Coronary artery (tissue), 2 donors: ENCODE results near the gene CDCA4.

ENCODE experiments used
- DNase-seq: peaks from one replicate; pipeline ENCODE4 v3.0.0-alpha.2; 2017; ENCODE audit warnings: low spot score
- H3K27ac ChIP-seq, 2 donors: fragments of 200-600 bp; sonication (generic); one replicate each; pipeline ENCODE4 v1.5.1; 2016 to 2019
- H3K4me3 ChIP-seq: fragments of 200-600 bp; sonication (generic); 2 replicates; pipeline ENCODE4 v1.5.1; 2016; ENCODE audit warnings: mild to moderate bottlenecking, moderate library complexity
- TF ChIP-seq, protein P1 (sequence below): fragments of 200-600 bp; sonication (generic); IDR thresholded peaks from one replicate; pipeline ENCODE4 v1.5.1; 2019; ENCODE audit warnings: antibody characterized with exemption

Gene CDCA4

DNA sequence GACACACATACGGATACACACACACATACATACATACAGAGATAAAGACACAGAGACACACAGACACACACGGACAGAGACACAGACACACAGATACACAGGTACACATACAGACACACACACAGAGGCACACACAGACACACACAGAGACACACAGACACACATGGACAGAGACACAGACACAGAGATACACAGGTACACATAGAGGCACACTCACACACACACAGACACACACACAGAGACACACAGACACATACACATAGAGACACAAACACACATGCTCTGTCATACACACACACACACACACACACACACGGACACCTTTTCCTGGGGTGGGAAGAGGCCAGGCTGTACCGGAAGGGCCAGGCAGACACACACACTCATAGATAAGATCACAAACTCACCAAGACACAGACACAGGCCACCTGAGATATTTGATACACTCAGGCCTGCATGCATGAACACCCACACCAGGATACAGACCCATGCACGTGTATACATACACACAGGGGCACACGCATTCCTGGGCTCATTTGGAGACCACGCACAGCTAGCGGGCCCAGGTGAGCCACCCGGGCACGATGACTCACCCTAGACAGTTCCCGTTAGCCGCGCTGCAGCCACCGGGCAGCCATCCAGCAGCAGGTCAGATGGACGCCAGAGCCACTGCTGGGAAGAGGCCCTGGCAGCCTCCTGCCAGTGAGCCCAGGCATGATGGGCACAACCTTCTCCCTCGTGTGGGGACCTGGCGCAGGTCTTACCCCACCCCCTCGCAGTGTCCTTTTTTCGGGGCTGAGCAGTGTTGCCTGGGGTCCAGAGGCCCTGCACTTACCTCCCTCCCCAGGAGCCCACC lies 40.9 kb downstream of the CDCA4 start:
- Histone ChIP-seq H3K4me3 (no peak overlapping the region), H3K27ac (peak overlapping the region in 1 of 2 donors; percentile 22)
- no peak for DNase-seq
- TF ChIP-seq, protein P1, sequence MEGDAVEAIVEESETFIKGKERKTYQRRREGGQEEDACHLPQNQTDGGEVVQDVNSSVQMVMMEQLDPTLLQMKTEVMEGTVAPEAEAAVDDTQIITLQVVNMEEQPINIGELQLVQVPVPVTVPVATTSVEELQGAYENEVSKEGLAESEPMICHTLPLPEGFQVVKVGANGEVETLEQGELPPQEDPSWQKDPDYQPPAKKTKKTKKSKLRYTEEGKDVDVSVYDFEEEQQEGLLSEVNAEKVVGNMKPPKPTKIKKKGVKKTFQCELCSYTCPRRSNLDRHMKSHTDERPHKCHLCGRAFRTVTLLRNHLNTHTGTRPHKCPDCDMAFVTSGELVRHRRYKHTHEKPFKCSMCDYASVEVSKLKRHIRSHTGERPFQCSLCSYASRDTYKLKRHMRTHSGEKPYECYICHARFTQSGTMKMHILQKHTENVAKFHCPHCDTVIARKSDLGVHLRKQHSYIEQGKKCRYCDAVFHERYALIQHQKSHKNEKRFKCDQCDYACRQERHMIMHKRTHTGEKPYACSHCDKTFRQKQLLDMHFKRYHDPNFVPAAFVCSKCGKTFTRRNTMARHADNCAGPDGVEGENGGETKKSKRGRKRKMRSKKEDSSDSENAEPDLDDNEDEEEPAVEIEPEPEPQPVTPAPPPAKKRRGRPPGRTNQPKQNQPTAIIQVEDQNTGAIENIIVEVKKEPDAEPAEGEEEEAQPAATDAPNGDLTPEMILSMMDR = no peak

DNA sequence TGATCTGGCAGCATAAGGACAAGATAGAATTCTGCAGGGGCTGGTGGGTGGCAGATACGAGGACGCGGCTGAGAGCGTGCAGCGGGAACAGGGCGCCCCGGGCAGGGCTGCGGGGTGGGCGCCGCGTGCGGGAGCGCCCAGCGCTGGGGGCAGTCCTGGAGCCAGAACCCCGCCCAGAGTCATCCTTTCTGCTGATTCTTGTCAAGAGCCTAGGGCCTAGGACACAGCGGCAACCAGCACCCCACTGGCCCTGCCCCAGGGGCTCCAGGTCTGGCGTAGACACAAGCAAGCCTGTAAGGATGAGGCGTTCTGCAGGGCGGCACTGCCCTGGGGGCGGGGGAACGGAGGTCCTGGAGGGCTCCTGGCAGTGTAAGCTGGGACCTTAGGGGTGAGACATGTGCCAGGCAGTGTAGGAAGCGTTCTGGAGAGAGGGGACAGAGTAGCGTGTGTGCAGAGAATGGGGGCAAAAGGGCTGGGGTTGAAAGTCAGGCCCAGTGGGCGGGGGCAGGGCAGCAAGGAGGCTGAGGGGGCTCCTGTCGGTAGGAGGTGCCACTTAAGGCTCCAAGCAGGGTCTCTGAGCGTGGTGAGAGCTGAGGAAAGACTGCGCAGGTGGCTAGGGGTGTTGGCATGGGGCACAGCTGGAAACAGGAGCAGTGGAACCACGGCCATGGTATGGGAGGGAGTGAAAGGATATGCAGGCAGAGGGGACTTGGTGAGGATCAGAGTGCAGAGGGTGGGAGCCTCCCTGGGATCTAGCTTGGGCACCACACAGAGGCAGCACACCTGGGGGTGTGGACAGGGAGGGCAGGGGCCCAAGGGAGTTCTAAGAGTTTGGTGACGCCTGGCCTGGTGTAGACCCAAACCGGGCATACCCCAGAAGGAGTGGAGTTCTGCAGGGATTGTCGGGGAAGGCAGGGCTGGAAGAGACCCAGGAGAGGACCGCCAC lies 41.9 kb downstream of the CDCA4 start:
- no peak overlapping the region for H3K27ac ChIP-seq
- DNase-seq = no peak

DNA sequence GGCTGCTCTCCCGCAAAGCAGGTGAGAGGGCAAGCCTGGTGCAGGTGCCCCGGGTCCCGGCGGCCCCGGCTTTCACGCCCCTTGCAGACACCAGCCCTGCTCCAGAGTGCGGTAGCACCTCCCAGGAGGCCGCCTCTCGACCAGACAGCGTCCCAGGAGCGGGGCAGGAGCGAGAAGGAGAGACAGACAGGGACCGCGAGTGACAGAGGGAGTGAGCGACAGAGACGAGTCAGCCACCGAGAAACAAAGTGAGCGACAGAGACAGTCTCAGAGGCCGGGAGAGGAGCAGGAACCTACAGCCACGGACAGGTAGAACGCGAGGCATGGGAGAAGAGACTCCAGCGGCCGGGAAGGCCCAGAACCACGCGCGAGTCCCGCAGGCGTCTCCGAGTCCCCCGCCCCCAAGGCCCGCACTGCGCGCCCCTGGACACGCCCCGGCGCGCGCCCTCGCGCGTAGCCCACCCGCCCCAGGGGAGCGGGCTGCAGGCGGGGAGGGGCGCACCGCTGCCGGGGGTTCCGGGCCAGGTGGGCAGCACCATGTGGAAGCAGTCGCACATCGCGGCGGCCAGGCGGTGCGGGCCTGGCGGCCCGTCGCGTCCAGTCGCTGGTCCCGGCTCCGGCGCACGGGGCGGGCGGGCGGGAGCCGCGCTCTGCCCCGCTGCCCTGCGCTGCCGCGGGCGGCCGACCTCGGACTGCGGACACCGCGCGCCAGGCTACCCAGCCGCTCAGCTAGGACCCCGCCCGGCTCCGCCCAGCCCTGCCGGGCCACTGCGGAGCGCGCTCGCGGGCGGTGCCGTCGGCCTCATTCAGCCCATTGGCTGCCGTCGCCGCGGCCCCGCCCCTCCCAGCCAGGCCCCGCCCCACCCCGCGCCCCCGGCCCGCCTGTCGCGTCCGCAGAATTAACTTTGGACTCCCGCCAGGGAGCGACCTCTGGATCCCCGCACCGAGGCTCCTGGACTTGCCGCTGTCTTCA lies 42.9 kb downstream of the CDCA4 start, which contains the start of gene AHNAK2:
Gene AHNAK2, minus strand, starts transcription at position 694 of the 973 bp plus-strand sequence. Its CDS starts 137 bp downstream, at position 557.
- peak within 1 kb of the TSS; percentile 79 for H3K4me3 ChIP-seq
- no peak for DNase-seq
- H3K27ac ChIP-seq = peak within 1 kb of the TSS in 1 of 2 donors; percentile 60
- TF ChIP-seq, protein P1 = no peak

More for the DNA sequence above, 41.9 kb downstream of the CDCA4 start:
- peak overlapping the region; percentile 79 for H3K4me3 ChIP-seq
- TF ChIP-seq, protein P1 = no peak

- TF ChIP-seq, protein P1 = no peak
- H3K27ac ChIP-seq = peak overlapping the region in 1 of 2 donors; percentile 6
- peak overlapping the region; percentile 79 for H3K4me3 ChIP-seq
- no peak for DNase-seq
Observed at GRCh38 chr14:104977008-104977680, 43.7 kb downstream of the CDCA4 start.

DNA sequence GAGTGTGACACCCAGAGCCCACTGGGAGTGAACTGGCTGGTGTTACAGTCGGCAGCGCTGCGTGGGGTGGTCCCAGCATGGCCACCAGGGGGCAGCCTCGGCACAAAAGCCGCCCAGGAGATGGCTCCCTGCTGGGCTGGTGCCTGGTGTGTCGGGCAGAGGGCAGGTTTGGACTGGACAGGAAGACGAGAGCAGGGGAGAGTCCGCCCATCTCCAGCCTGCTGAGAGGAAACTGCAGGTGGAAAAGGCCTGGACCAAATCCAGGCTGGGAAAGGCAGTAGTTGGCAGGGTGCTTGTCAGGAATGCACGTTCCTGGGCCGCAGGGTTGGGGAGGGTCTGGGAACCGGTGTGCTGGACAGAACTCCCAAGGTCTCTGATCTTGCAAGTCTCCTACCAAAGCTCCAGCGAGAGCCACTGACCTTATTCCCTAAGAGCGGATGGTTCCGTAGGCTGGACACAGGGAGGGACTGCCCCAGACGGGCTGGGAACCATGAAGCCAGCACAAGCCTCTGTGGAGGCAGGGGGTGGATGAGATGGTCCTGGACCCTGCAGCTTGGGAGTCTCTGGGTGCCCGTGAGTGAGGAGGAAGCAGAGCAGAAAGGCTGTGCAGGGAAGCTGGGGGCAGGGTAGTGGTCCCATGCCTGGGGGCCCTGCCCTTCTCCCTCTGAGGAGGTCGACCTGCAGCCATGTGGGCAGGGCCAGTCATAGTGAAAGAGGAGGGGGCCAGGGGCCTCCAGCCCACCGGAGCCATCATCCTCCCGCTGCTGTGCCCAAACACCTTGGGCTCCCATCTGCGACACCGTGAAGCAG lies 44.5 kb downstream of the CDCA4 start:
- Histone ChIP-seq H3K27ac (peak overlapping the region in 1 of 2 donors; percentile 6), H3K4me3 (peak overlapping the region; percentile 22)
- TF ChIP-seq, protein P1 = peak; percentile 88
- no peak for DNase-seq
